GM12872 (cell line): Measurements from ENCODE around the gene CROCC2.

ENCODE experiments used
- CTCF ChIP-seq: IDR thresholded peaks from 3 replicates; pipeline ENCODE4 v1.5.1; 2011; ENCODE audit warnings: low read depth, mild to moderate bottlenecking, low read length, moderate library complexity; ENCODE audit not compliant: insufficient read depth

Gene CROCC2

GRCh38 chr2:240906141-240906910 lies at the start of gene CROCC2:
Gene CROCC2 (plus strand): TSS chr2:240906336. CDS start chr2:240906514, 178 bp downstream.
- TF ChIP-seq CTCF: no peak

DNA sequence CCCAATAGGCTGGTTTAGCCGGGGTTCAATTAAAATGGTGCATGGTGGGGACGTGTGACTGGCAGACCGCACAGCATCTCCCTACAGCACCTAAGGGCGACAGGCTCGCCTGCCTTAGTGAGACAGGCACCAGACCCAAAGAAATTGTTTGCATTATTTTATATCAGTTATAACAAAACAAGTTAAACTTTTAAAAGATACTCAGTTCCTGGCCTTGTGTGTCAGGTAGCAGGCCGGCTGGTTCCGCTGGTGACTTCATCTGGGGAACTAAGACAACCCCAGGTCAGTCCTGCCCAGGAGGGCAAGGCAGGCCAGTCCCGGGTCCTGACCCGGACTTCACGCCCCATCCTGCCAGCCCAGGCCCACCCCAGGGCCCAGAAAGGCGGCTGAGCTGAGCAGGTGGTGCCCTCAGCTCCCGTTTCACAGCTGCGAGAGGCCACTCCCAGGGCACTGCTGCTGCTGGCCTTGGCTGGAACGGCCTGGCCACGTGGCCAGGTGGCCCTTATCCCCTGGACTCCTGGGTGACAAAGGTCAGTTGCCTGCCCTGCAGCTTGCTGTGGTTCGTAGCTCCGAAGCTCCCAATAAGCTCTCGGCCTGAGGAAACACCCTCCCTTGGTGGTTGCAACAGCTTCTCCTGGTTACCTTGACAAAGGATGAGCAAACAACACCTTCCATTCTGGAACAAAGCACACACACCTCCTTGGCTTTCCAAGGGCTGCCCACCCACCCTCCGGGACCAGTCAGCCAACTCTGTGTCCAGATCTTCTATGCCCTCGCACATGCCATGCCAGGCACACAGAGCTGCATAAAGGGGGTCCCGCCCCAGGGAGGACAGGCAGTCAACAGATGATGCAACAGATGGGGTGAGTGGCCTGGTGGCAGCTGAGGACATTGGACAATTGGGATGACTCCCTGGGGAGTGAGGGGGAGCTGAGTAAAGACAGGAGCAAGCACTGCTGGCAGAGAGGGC lies 48.8 kb upstream of the CROCC2 start:
- no peak for TF ChIP-seq CTCF

DNA sequence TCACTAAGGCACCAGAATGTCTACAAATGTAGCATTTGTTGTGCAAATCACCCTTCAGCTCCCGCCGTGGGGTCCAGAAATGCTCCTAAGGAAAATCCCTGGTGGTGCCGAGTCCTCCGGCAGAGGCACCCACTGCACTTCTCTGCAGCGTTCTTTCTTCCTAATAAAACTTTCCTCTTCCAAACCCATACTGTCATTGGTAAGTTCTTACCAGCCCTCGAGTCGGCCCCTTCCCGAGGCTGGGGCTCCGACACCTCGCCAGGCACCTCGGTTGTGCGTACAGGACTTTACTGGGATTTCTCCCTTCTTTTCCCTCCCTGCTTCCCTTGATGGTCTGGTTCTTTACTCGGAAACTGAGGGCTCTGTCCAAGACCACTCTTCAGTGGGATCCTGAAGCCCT lies 47.8 kb upstream of the CROCC2 start:
- no peak for TF ChIP-seq CTCF

GRCh38 chr2:240858871-240859270 lies 47.3 kb upstream of the CROCC2 start:
- TF ChIP-seq CTCF: no peak

DNA sequence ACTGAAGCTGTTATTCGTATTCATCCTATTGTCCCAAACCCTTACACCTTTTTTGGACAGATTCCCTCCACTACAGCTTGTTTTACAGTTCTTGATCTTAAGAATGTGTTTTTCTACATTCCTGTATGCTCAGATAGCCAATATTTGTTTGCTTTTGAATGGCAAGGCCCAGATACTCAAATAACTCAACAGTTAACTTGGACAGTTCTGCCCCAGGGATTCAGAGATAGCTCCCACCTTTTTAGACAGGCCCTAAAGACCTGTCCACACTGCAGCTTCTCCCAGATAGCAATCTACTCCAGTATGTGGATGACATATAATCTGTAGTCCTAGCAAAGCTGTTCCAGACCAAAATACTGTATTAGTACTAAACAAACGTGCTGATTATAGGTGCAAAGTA lies 44.6 kb upstream of the CROCC2 start:
- no peak for TF ChIP-seq CTCF

DNA sequence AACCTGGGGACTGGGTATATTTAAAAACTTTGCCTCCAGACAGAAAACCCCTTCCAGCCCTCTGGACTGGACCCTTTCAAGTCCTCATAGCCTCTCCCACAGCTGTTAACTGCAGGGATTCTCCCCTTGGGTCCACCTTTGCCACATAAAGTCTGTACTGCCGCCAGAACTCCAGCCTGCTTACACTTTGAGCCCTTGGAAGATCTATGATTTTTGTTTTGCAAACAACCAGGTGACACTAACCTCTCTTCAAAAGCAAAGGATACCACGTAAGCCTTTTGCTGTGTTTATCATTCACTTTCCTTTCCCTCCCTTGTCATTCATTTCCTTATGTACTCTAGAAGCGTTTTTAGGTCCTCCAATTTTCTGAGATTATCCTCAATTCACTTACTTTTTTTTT lies 41.7 kb upstream of the CROCC2 start:
- TF ChIP-seq CTCF: no peak

- no peak for TF ChIP-seq CTCF
Observed at GRCh38 chr2:240865391-240865790, 40.7 kb upstream of the CROCC2 start.
